MCF 10A (cell line): Measurements from ENCODE around the gene SEMA3A. TPM values are rescaled to one million over a fixed set of nuclear protein-coding genes. Genes with fewer than 3 reads are reported as not detected.

Experiments
- BruUV-seq: library from RNA; stranded (reverse); fragments of 400-500 nt; replicated peaks from 2 replicates; lab custom pipeline; 2021; lab: Mats Ljungman, UMichigan
- CTCF ChIA-PET: fragments of 300-600 bp; sonication (Branson Sonifier 250); formaldehyde crosslinking; extraction: SDS; loops from one replicate; lab custom pipeline; 2021; ENCODE audit warnings: antibody characterized with exemption, inconsistent platforms; lab: Yijun Ruan, JAX
- POLR2A ChIA-PET: fragments of 300-600, 350-650 bp; sonication (Branson Sonifier 250); formaldehyde crosslinking; extraction: SDS; loops from one replicate; lab custom pipeline; 2020; ENCODE audit warnings: antibody characterized with exemption, inconsistent platforms; lab: Yijun Ruan, JAX
- DNase-seq: peaks from one replicate; pipeline ENCODE4 v3.0.0-alpha.2; 2018; ENCODE audit not compliant: unreplicated experiment
- H3K27ac Mint-ChIP-seq: one replicate; pipeline ENCODE4 v1.8.0; 2022; ENCODE audit warnings: mild to moderate bottlenecking, low read depth, mixed read lengths; ENCODE audit not compliant: unreplicated experiment
- H3K27me3 Mint-ChIP-seq: one replicate; pipeline ENCODE4 v1.8.0; 2022; ENCODE audit warnings: mixed read lengths; ENCODE audit not compliant: insufficient read depth, unreplicated experiment
- H3K36me3 Mint-ChIP-seq: one replicate; pipeline ENCODE4 v1.8.0; 2022; ENCODE audit warnings: mild to moderate bottlenecking, moderate library complexity, mixed read lengths; ENCODE audit not compliant: insufficient read depth, unreplicated experiment
- H3K4me1 Mint-ChIP-seq: one replicate; pipeline ENCODE4 v1.8.0; 2022; ENCODE audit warnings: mixed read lengths; ENCODE audit not compliant: insufficient read depth, unreplicated experiment
- H3K4me3 Mint-ChIP-seq: one replicate; pipeline ENCODE4 v1.8.0; 2022; ENCODE audit warnings: mild to moderate bottlenecking, moderate library complexity, mixed read lengths; ENCODE audit not compliant: unreplicated experiment
- H3K9me3 Mint-ChIP-seq: one replicate; pipeline ENCODE4 v1.8.0; 2022; ENCODE audit warnings: mixed read lengths; ENCODE audit not compliant: unreplicated experiment
- intact Hi-C: fragments of 100-400 bp; cut with micrococcal nuclease; formaldehyde crosslinking; loops from 2 replicates; pipeline ENCODE4 v1.14.1; 2022
- total RNA-seq: library from RNA; stranded (reverse); gene quantifications from 2 replicates; pipeline ENCODE4 v1.2.3, GENCODE V29; 2022
- TF ChIP-seq, protein P1 (sequence below): fragments of 200-600 bp; IDR thresholded peaks from one replicate; pipeline ENCODE4 v1.8.0; 2022; ENCODE audit warnings: antibody characterized with exemption, mild to moderate bottlenecking; ENCODE audit not compliant: unreplicated experiment

SEMA3A gene
- total RNA-seq, 1 experiment from 2014 or later, result 3.2 TPM

DNA sequence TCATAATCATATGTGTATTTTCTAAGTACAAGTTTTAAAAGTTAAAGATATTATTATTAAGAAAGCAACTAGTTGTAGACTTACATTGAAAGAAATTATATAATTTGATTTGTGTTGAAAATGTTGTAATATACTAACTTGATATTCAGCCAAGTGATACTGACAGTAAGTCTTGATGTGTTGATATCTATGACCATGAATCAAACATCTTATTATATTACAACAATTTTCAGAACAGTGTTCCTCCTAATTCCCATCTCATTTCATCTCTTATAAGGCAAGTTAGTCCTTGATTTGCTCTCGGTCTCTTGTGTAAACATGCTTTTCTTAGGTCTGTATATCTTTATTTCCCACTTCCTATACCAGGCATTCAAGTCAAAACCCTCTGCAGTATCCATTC is 276.4 kb downstream of the SEMA3A start:
- Mint-ChIP-seq H3K4me1 (no peaks in the 10 kb centered on the region), H3K4me3 (no peak overlapping the region), H3K27me3 (peaks cover 45% of the 10 kb centered on the region), H3K27ac (no peak overlapping the region), H3K36me3 (no peaks in the 10 kb centered on the region), H3K9me3 (peaks cover 5% of the 10 kb centered on the region)
- ChIA-PET POLR2A (no interaction called here), CTCF (no interaction called here)
- intact Hi-C loops, result no loop called here
- DNase-seq, result no peak
- BruUV-seq, result no TSS peak
- TF ChIP-seq, protein P1, sequence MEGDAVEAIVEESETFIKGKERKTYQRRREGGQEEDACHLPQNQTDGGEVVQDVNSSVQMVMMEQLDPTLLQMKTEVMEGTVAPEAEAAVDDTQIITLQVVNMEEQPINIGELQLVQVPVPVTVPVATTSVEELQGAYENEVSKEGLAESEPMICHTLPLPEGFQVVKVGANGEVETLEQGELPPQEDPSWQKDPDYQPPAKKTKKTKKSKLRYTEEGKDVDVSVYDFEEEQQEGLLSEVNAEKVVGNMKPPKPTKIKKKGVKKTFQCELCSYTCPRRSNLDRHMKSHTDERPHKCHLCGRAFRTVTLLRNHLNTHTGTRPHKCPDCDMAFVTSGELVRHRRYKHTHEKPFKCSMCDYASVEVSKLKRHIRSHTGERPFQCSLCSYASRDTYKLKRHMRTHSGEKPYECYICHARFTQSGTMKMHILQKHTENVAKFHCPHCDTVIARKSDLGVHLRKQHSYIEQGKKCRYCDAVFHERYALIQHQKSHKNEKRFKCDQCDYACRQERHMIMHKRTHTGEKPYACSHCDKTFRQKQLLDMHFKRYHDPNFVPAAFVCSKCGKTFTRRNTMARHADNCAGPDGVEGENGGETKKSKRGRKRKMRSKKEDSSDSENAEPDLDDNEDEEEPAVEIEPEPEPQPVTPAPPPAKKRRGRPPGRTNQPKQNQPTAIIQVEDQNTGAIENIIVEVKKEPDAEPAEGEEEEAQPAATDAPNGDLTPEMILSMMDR, result no peak

DNA sequence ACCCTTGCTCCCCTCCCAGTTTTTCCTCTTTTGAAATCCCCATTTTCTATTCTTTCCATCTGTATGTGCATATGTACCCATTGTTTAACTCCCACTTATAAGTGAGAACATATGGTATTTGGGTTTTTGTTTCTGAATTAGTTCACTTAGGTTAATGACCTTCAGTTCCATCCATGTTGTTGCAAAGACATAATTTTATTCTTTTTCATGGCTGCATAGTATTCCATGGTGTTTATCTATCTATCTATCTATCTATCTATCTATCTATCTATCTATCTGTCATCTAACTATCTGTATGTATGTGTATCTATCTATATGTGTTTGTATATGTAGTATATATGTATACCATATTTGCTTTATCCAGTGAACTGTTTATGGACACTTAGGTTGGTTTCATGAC is 281.4 kb downstream of the SEMA3A start:
- no peaks in the 10 kb centered on the region for H3K36me3 Mint-ChIP-seq
- no peak overlapping the region for H3K27ac Mint-ChIP-seq
- intact Hi-C loops, result no loop called here
- H3K9me3 Mint-ChIP-seq, result peaks cover 8% of the 10 kb centered on the region
- no TSS peak for BruUV-seq
- no peak for DNase-seq
- H3K27me3 Mint-ChIP-seq, result peaks cover 32% of the 10 kb centered on the region
- TF ChIP-seq, protein P1, result no peak
- H3K4me3 Mint-ChIP-seq, result no peak overlapping the region
- H3K4me1 Mint-ChIP-seq, result no peaks in the 10 kb centered on the region
- ChIA-PET CTCF (no interaction called here), POLR2A (no interaction called here)

DNA sequence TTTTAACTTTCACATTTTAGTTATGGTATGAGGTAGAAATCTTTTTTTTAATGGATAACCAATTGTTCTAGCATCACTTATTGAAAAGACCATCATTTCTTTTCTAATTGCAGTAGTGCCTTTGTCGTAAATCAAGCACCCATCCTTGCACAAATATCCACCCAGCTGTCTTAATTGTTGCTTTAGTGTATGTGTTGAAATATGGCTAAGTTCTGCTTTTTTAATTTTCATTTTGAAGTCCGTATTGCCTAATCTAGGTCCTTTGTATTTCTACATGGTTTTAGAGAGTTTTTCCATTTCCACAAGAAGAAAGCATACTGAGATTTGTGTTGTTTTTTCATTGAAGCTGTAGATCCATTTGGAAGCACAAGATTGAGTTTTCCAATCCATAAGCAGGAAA is 286.1 kb downstream of the SEMA3A start:
- DNase-seq, result no peak
- intact Hi-C loops, result no loop called here
- H3K4me3 Mint-ChIP-seq, result no peak overlapping the region
- peaks cover 7% of the 10 kb centered on the region for H3K9me3 Mint-ChIP-seq
- H3K4me1 Mint-ChIP-seq, result no peaks in the 10 kb centered on the region
- ChIA-PET POLR2A (no interaction called here), CTCF (interaction anchor here (0.6 kb wide), 1 partner anchor 19 kb away, joined by 3 read pairs; no protein-coding TSS in a partner anchor)
- TF ChIP-seq, protein P1, result no peak
- H3K36me3 Mint-ChIP-seq, result no peaks in the 10 kb centered on the region
- H3K27me3 Mint-ChIP-seq, result peaks cover 19% of the 10 kb centered on the region
- H3K27ac Mint-ChIP-seq, result no peak overlapping the region
- no TSS peak for BruUV-seq
